Peyer's patch (tissue), 4 donors: ENCODE results near the gene VPS50.

Experiments used
- CTCF ChIP-seq, 6 experiments: fragments of 450-650 bp in 4 of 6; fragments of 200-600 bp in 2 of 6; sonication (generic) in 1 of 6; IDR thresholded peaks; one replicate each; pipeline ENCODE4 v1.5.1; 2017 to 2019; ENCODE audit warnings: antibody characterized with exemption in 6 of 6, mild to moderate bottlenecking in 3 of 6, moderate library complexity in 1 of 6
- POLR2A ChIP-seq, 2 donors: fragments of 450-650 bp; IDR thresholded peaks; one replicate each; pipeline ENCODE4 v1.5.1; 2017; ENCODE audit warnings: antibody characterized with exemption in 2 of 2, mild to moderate bottlenecking in 2 of 2, moderate library complexity in 2 of 2

- TF ChIP-seq CTCF (IDR thresholded peaks at IDR 0.05) = no peak
- no peak for TF ChIP-seq POLR2A (IDR thresholded peaks at IDR 0.05)
These were observed 3.4 kb downstream of the VPS50 start for GRCh38 chr7:93235541-93235940.
